ENCODE data around the gene MECP2. TPM values are rescaled to one million over a fixed set of nuclear protein-coding genes. Genes with fewer than 3 reads are reported as not detected.
A peak's percentile ranks its signal among the peaks of the same experiment; 100 is the strongest.

The MECP2 gene
- total and polyA plus RNA-seq, 10 of the 15 experiments (the other 5 are each of a cell fraction or from before 2014, with no cell fraction given), result 1.3 to 32.7 (median 13.7) TPM

DNA sequence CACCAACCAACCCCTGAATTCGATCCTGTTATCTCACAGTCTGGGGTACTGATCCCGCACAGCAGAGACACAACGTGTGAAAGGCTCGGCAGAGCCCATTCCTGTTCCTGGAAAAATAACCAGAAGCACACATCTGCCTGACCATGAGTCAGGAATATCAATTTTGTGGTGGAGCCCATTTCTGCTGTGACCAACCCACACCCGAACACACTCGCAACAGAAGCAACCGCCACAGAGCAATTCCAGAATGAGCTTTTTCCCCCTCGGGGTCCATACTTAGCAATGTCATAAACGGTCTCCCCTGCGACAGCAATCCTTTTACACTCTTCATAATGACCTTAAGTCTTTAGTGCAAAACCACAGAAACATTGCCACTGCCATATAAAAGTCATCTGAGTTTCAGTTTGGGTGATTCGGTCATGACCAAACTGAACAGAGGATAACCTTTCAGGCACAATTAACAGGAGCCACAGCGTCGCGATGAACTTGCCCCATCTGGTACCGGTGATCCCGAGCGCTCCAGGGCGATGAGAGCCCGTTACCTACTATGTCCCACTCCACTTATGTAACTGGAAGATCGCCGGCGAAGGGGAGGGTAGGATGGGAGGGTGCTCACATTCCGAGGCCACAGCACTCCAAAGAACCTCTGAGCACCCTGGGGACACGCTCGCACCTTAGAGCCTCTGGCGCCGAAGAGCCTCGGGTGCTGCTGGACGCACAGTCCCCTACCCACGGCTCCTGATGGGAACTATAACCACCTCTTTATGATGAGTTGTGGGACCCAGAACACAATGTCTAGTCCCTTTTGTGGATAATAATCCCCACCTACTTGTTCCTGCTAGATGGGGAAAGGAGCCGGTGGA lies 1.1 kb downstream of the MECP2 start:
- H3K36me3 ChIP-seq (ENCODE audit: control insufficient read depth in 2 of 2, insufficient read depth in 2 of 2, low read length in 1 of 2), result no peaks in the 10 kb centered on the region
- intact Hi-C loops (cut with micrococcal nuclease; ENCODE audit: unreplicated experiment), result loop anchor here (5.0 kb wide), 1 partner anchor 124 kb away; the partner anchor contains the start of genes HCFC1 and TMEM187
- CTCF ChIA-PET, result no interaction called here
- 0 out of 2 replicates have a peak, but pooled peaks have one; percentile 29 for TF ChIP-seq POLR2A (IDR thresholded peaks at IDR 0.05; ENCODE audit: low read depth, low read length)
- TF ChIP-seq CHD4 (IDR thresholded peaks at IDR 0.05), result no peak
- no peak for TF ChIP-seq STAT1 (conservative IDR thresholded peaks at IDR 0.05)
- peak; percentile 67 for TF ChIP-seq RUNX3 (IDR thresholded peaks at IDR 0.05; ENCODE audit: low read length)
- no peak for TF ChIP-seq ATF7 (IDR thresholded peaks at IDR 0.05; ENCODE audit: low read depth)
- TF ChIP-seq CBX5 (IDR thresholded peaks at IDR 0.05; ENCODE audit: low read depth), result no peak
- in situ Hi-C loops (cut with MboI), result no loop called here
- peak overlapping the region; percentile 81 for H3K4me2 ChIP-seq (ENCODE audit: control insufficient read depth, insufficient read depth)
- RAD21 ChIA-PET (ENCODE audit: unreplicated experiment), result interaction anchor here (0.7 to 1.5 kb wide), 2 partner anchors 78 to 303 kb away, joined by 3 read pairs; no protein-coding TSS in a partner anchor
- H3K27me3 ChIP-seq (replicated peaks in 1 of 2; ENCODE audit: control insufficient read depth in 2 of 2, insufficient read depth in 2 of 2, low read length in 1 of 2), result no peaks in the 10 kb centered on the region
- BruUV-seq (replicated peaks), result TSS peak; percentile 57
- ATAC-seq (peak; percentile 25), DNase-seq (ENCODE audit: low read depth, low spot score) (no peak), FAIRE-seq (peak; percentile 56)
- H3K27ac ChIP-seq (ENCODE audit: control insufficient read depth, insufficient read depth), result peak overlapping the region; percentile 68
- no peaks in the 10 kb centered on the region for H3K9me3 ChIP-seq (replicated peaks; ENCODE audit: control insufficient read depth, insufficient read depth, low read length)
- WGBS (ENCODE audit: insufficient coverage, insufficient replicate concordance, low lambda C conversion rate, missing lambda C conversion rate), result 38% methylated on average over 31 of the region's 31 CpGs
- POLR2A ChIA-PET, result interaction anchor here (1.2 kb wide), 1 partner anchor 333 kb away, joined by 3 read pairs; the partner anchor contains the start of gene ATP6AP1
- no peaks in the 10 kb centered on the region; the same call in 1 of the 2 replicates for H3K4me1 ChIP-seq (ENCODE audit: control insufficient read depth, insufficient read depth, low read length)
- no peak overlapping the region for H2AFZ ChIP-seq (ENCODE audit: control insufficient read depth, low read depth, low read length)
- peaks cover 50% of the 10 kb centered on the region for H3K79me2 ChIP-seq (ENCODE audit: control insufficient read depth, insufficient read depth, low read length)
- SMC1A ChIA-PET (ENCODE audit: uncharacterized antibody, unreplicated experiment), result interaction anchor here (0.7 kb wide), 1 partner anchor 301 kb away, joined by 3 read pairs; no protein-coding TSS in a partner anchor
- no peaks in the 10 kb centered on the region; the same call in 1 of the 2 replicates for H4K20me1 ChIP-seq (ENCODE audit: control insufficient read depth, insufficient read depth)
- H3K4me3 ChIP-seq, result peak overlapping the region; percentile 73
- H3K9ac ChIP-seq (ENCODE audit: control insufficient read depth, insufficient read depth, low read length), result peak overlapping the region; percentile 79

All from GM12878 (cell line).